H1 (cell line): ENCODE data around the gene IL2RG. TPM values are rescaled to one million over a fixed set of nuclear protein-coding genes. Genes with fewer than 3 reads are reported as not detected.

ENCODE experiments used
- CBX8 ChIP-seq: fragments of 300-800, 300-1000 bp; sonication (generic); IDR thresholded peaks from 2 replicates; pipeline ENCODE4 v1.7.1; 2016; ENCODE audit warnings: low read depth, low read length, borderline replicate concordance
- RAD21 ChIP-seq, 2 experiments: IDR thresholded peaks in 1 of 2; conservative IDR thresholded peaks in 1 of 2; 2 replicates each; pipeline ENCODE4 v1.6.1; 2011; ENCODE audit warnings: low read depth in 2 of 2, low read length in 2 of 2, improper control_type of control experiment in 1 of 2, inconsistent platforms in 1 of 2, mild to moderate bottlenecking in 1 of 2, moderate library complexity in 1 of 2
- RBBP5 ChIP-seq: IDR thresholded peaks from 2 replicates; pipeline ENCODE4 v1.7.1; 2012; ENCODE audit warnings: low read depth, mild to moderate bottlenecking, inconsistent platforms, low read length, moderate library complexity, borderline replicate concordance
- SRF ChIP-seq: IDR thresholded peaks from 2 replicates; pipeline ENCODE4 v1.6.1; 2011; ENCODE audit warnings: mild to moderate bottlenecking, low read depth, low read length, moderate library complexity
- TCF12 ChIP-seq: IDR thresholded peaks from 2 replicates; pipeline ENCODE4 v1.6.1; 2011; ENCODE audit warnings: low read depth, mild to moderate bottlenecking, low read length
- TEAD4 ChIP-seq: IDR thresholded peaks from 2 replicates; pipeline ENCODE4 v1.6.1; 2012; ENCODE audit warnings: low read depth, low read length, inconsistent platforms, mixed read lengths
- polyA plus RNA-seq, 7 experiments: library from polyadenylated mRNA; depleted of rRNA in 3 of 7; stranded (reverse) in 5 of 7; unstranded in 2 of 7; fragments of >200 nt in 5 of 7; fragments of 200-250 nt in 2 of 7; gene quantifications; 1 replicate in 5 of 7; 2 replicates in 1 of 7; 4 replicates in 1 of 7; pipeline versions ENCODE4 v1.2.1 to v1.2.3, GENCODE V29; 2011 to 2013; ENCODE audit warnings: missing spikeins in 2 of 7, mixed read lengths in 2 of 7
- total RNA-seq: library from RNA; stranded (reverse); fragmentation: NEBNext Ultra II Directional; extraction: Animal tissue kit (Norgen Biotek cat#: 25700); gene quantifications from 2 replicates; pipeline ENCODE4 v1.2.1, GENCODE V29; 2021
- TF ChIP-seq, protein P1 (sequence below): fragments of 300-600 bp; sonication (generic); IDR thresholded peaks from 2 replicates; pipeline ENCODE4 v1.7.1; 2012; ENCODE audit warnings: low read length, moderate library complexity, mild to moderate bottlenecking, inconsistent platforms; ENCODE audit not compliant: insufficient replicate concordance
- TF ChIP-seq, protein P2 (sequence below): IDR thresholded peaks from 2 replicates; pipeline ENCODE4 v1.6.1; 2012; ENCODE audit warnings: inconsistent platforms

IL2RG gene
- total and polyA plus RNA-seq, 2 of the 8 experiments (the other 6 are each of a cell fraction or from before 2014, with no cell fraction given), result not detected

DNA sequence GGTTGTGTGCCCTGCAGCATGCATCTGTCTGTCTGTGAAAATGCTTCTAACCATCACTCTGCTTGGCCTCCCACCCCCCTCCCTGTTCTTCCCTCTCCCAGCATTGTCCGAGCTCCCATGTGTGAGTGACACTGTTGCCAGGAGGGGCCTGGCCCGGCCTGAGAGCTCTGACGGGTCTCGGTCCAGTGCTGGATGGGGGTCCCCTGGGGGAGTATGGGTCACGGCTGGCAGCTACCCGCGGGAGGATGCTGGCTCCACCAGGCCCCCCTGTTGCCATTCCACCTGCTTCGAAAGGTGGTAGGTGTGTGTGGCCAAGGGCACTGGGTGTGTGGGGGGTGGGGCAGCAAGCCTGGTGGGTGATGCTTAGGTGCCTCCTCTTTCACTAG is 36.9 kb upstream of the IL2RG start (continued):
- TF ChIP-seq, protein P1, sequence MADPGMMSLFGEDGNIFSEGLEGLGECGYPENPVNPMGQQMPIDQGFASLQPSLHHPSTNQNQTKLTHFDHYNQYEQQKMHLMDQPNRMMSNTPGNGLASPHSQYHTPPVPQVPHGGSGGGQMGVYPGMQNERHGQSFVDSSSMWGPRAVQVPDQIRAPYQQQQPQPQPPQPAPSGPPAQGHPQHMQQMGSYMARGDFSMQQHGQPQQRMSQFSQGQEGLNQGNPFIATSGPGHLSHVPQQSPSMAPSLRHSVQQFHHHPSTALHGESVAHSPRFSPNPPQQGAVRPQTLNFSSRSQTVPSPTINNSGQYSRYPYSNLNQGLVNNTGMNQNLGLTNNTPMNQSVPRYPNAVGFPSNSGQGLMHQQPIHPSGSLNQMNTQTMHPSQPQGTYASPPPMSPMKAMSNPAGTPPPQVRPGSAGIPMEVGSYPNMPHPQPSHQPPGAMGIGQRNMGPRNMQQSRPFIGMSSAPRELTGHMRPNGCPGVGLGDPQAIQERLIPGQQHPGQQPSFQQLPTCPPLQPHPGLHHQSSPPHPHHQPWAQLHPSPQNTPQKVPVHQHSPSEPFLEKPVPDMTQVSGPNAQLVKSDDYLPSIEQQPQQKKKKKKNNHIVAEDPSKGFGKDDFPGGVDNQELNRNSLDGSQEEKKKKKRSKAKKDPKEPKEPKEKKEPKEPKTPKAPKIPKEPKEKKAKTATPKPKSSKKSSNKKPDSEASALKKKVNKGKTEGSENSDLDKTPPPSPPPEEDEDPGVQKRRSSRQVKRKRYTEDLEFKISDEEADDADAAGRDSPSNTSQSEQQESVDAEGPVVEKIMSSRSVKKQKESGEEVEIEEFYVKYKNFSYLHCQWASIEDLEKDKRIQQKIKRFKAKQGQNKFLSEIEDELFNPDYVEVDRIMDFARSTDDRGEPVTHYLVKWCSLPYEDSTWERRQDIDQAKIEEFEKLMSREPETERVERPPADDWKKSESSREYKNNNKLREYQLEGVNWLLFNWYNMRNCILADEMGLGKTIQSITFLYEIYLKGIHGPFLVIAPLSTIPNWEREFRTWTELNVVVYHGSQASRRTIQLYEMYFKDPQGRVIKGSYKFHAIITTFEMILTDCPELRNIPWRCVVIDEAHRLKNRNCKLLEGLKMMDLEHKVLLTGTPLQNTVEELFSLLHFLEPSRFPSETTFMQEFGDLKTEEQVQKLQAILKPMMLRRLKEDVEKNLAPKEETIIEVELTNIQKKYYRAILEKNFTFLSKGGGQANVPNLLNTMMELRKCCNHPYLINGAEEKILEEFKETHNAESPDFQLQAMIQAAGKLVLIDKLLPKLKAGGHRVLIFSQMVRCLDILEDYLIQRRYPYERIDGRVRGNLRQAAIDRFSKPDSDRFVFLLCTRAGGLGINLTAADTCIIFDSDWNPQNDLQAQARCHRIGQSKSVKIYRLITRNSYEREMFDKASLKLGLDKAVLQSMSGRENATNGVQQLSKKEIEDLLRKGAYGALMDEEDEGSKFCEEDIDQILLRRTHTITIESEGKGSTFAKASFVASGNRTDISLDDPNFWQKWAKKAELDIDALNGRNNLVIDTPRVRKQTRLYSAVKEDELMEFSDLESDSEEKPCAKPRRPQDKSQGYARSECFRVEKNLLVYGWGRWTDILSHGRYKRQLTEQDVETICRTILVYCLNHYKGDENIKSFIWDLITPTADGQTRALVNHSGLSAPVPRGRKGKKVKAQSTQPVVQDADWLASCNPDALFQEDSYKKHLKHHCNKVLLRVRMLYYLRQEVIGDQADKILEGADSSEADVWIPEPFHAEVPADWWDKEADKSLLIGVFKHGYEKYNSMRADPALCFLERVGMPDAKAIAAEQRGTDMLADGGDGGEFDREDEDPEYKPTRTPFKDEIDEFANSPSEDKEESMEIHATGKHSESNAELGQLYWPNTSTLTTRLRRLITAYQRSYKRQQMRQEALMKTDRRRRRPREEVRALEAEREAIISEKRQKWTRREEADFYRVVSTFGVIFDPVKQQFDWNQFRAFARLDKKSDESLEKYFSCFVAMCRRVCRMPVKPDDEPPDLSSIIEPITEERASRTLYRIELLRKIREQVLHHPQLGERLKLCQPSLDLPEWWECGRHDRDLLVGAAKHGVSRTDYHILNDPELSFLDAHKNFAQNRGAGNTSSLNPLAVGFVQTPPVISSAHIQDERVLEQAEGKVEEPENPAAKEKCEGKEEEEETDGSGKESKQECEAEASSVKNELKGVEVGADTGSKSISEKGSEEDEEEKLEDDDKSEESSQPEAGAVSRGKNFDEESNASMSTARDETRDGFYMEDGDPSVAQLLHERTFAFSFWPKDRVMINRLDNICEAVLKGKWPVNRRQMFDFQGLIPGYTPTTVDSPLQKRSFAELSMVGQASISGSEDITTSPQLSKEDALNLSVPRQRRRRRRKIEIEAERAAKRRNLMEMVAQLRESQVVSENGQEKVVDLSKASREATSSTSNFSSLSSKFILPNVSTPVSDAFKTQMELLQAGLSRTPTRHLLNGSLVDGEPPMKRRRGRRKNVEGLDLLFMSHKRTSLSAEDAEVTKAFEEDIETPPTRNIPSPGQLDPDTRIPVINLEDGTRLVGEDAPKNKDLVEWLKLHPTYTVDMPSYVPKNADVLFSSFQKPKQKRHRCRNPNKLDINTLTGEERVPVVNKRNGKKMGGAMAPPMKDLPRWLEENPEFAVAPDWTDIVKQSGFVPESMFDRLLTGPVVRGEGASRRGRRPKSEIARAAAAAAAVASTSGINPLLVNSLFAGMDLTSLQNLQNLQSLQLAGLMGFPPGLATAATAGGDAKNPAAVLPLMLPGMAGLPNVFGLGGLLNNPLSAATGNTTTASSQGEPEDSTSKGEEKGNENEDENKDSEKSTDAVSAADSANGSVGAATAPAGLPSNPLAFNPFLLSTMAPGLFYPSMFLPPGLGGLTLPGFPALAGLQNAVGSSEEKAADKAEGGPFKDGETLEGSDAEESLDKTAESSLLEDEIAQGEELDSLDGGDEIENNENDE, result no peak
- TF ChIP-seq SRF (no peak), RBBP5 (no peak), CBX8 (no peak), RAD21 (IDR thresholded peaks at IDR 0.05 in 1 of 2, conservative IDR thresholded peaks at IDR 0.05 in 1 of 2; ENCODE audit: low read depth in 2 of 2, low read length in 2 of 2) (no peak), TCF12 (no peak), TEAD4 (no peak)
- TF ChIP-seq, protein P2, sequence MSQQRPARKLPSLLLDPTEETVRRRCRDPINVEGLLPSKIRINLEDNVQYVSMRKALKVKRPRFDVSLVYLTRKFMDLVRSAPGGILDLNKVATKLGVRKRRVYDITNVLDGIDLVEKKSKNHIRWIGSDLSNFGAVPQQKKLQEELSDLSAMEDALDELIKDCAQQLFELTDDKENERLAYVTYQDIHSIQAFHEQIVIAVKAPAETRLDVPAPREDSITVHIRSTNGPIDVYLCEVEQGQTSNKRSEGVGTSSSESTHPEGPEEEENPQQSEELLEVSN, result no peak
